HG02943 (cell line): ENCODE results near the gene CLCN7.
"Not testable (repeated sequence)": the region's sequence is repeated elsewhere in the genome, so short reads cannot be mapped to it uniquely, and the experiment has no call there.

Experiments
- ATAC-seq: cut with Tn5 transposase; IDR thresholded peaks from one replicate; pipeline ENCODE4 v1.9.1; 2021; ENCODE audit warnings: mild to moderate bottlenecking, low read depth, moderate library complexity; ENCODE audit not compliant: unreplicated experiment

Gene CLCN7

DNA sequence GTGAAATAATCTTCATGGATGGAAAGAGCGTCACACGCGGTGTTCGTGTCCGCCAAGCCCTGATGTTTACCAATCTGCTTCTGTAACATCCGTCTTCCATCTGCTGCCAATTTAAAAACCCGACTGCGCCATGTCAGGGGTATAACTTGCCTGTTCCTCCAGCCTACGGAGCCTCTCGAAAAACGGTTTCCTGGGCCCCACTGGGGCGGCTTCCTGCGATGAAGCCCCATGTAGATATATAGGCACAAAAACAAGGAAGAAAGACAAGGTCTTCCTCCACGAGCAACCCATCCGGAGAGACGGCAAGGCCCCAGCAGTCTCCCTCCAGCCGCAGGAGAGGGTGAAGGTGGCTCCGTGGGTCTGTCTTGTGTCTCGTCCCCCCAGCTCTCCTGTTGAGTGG is 13.8 kb upstream of the CLCN7 start, which contains the start of gene PTX4:
Gene PTX4 (minus strand): TSS at position 326 of the 400 bp plus-strand sequence. CDS start 35 bp downstream, at position 291.
- no peak for ATAC-seq

DNA sequence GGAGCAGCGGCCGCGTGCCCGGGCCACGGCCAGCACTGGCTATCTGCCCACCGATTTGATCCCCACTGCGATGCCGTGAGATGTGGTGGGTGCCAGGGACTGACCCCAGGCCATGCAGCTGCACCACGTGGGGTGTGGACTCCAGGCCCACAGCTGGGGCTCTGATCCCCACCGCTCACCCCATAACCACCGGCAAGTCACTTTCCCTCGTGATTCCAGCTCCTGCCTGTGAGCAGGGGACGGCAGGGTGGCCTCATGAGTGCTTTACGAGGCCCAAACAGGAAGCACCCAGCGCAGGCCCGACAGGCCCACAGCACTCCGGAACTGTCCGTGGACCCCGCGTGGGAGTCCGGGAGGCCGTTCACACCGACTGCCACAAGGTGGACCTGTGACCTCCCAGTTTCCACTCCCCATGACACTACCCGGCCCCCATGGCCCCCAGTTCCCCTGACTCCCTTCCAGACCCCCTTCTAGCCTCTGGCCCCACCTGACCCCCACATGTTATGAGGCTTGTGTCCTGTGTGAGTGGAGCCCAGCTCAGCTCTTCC is 13.3 kb upstream of the CLCN7 start:
- no peak for ATAC-seq

DNA sequence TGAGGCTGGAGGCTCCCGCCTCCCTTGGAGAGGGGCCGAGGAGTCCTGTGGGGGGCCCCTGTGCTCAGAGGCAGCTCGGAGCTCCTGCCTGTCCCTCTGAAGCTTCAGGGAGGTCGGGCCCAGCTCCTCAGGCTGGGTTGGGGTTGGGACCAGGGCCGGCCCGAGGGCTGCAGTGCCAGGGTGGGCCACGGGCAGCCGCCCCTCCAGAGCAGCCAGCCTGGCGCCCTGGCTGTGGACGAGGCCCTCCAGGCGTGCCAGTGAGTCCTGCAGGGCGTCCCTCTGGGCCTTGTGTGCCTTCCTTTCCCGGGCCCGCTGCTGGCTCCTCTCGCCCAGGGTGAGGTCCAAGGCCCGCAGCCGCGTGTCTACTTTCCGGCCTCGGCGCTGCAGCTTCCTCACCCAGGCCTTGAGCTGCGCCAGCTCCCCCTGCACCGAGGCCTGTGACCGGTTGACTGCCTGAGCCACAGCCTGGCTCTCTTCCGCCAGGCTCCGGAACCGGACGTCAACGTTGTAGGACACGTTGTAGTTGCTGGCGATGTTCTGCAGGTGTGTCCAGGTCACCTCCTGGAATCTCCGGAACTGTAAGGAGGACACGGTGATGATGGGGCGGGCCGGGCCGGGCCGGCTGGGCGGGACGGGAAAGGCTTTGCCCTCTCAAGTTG is 12.7 kb upstream of the CLCN7 start:
- ATAC-seq: no peak

DNA sequence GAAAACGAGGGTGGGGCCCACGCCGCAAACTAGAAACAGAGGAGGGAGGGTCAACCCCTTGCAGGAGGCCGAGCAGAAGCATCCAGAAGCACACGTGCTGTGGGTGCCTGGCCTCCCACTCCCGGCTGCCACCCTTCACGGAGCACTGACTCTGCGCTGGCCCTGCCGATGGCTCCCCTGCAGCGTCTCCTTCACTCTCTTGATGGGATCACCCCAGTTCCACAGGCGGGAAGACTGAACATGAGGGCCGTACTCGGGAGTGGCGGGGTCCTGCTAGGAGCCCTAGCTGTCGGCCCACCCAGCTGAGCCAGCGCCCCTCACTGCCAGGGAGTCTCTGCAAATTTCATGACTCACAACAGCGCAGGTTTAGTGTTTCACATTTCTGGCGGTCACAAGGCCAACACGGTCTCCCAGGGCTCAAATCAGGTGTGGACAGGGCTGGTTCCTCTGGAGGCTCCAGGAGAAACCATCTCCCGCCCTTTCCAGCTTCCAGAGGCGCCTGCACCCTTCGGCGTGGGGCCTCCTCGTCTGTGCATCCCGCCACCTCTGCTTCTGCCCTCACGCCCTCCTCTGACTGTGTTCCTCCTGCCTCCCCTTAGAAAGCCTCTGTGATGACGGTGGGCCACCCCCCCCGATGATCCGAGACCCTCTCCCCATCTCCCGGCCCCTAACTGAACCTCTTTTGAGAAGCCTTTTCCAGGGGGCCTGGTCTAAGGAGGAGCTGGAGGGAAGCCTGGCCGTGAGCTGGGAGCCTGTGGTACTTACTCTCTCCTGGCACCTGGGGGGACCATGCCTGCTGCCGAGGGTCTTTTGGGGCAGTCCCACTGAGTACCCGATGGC is 11.9 kb upstream of the CLCN7 start:
- no peak for ATAC-seq

DNA sequence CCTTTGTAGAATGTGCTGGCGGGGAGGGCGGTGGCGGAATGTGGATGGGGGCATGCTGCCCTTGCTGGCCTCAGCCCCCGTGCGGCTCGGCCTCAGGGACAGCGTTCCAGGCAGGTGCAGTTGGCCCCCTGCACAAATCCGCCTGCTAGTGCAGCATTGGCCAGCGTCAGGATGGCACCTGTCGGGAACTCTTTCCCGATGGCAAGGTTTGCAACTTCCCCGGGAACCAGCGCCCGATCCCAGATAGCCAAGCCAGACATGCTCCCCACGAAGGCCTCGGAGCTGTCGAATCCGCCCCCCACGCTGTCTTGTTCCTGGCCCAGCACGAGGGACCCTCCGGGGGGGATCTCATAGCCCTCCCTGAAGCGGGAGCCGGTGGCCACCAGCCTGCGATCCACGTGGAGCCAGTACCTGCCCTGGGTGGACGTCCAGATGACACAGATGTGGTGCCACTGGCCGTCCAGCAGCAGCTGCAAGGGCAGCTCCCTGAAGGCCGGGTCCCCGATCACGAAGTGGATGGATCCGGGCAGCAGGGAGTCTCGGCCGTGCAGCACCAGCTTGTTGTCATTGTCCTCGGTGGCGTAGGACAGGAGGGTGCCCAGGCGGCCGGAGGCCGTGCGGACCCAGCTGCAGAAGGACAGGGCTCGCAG is 11.1 kb upstream of the CLCN7 start:
- no peak for ATAC-seq

DNA sequence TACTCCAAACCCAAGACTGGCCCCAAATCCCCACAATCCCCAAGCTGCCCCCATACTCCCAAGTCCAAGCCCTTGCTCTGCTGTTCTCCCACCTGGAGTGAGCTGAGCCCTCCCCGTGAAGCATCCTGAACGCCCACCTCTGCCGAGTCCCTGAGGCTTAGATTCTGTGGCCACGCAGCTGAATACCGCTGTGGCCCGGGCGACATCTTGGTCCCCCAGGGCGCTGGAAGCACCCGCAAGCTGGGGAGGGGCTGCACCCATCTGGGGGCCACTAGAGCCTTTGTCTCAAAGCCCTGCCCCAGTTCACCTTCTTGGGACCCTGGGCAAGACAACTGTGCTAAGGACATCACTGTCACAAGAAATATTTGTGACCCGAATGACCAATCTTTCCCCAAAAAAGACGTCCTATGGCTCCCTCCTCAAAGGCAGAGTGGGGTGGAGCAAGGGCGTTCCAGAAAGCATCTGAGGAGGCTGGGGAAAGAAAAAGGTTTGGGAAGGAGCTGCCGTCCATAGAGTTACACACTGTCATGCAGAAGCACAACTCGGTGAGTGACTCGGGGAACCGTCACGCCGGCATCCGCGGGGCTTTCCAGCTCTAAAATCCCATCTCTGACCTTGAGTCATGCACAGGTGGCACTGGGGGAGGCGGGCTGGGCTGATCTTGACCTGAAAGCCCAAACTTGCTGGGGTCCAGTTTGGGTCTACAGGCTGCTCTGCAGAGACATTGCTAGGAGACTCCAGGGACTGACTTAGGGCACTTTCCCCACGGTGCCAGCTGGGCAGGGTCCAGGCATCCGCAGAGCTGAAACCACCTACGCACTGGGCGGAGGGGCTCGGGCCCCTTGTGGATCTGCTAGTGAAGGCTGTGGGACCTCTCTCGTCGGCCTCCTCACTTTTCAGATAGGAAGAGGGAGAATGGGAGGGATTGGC is 7.3 kb upstream of the CLCN7 start:
- ATAC-seq: no peak

DNA sequence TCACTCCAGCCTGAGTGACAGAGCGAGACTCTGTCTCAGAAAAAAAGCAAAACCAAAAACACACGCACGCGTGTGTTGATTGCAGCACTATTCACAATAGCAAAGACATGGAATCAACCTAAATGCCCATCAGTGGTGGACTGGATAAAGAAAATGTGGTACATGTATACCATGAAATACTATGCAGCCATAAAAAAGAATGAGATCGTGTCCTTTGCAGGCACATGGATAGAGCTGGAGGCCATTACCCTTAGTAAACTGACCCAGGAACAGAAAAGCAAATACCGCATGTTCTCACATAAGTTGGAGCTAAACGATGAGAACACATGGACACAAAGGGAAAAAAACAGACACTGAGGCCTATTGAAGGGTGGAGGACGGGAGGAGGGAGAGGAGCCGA is 4.1 kb upstream of the CLCN7 start:
- ATAC-seq: not testable (repeated sequence)

DNA sequence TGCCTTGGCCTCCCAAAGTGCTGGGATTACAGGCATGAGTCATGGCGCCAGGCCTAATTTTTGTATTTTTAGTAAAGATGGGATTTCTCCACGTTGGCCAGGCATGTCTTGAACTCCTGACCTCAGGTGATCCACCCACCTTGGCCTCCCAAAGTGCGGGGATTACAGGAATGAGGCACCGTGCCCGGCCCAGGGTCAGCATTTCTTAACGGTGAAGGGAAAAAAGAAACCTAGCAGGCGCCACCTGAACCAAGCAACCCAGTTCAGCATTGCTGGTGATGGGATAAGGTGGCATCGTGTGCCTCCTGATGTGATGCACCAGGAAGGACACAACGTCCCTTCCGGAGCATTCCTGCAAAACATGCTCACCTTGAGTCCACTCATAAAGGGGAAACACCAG is 2.2 kb upstream of the CLCN7 start:
- no peak for ATAC-seq

DNA sequence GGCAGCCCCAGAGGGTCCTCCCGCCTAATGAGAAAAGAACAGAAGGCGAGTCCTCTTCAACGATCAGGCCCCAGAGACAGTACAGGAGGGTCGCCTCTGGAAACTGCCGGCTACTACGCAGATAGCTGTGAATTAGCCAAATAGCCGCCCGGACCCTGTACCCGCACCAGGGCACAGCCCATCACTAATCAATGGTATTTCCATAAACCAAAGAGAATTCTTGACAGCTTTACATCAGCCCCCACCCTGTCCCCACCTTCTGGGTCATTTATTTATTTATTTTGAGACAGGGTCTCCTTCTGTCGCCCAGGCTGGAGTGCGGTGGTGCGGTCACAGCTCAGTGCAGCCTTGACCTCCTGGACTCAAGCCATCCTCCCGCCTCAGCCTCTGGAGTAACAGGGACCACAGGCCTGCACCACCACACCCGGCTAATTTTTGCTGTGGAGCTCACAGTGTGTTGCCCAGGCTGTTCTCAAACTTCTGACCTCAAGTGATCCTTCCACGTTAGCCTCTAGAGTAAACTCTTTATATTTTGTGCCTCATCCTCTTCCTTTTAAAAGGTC is 805 bp upstream of the CLCN7 start:
- ATAC-seq: no peak

DNA sequence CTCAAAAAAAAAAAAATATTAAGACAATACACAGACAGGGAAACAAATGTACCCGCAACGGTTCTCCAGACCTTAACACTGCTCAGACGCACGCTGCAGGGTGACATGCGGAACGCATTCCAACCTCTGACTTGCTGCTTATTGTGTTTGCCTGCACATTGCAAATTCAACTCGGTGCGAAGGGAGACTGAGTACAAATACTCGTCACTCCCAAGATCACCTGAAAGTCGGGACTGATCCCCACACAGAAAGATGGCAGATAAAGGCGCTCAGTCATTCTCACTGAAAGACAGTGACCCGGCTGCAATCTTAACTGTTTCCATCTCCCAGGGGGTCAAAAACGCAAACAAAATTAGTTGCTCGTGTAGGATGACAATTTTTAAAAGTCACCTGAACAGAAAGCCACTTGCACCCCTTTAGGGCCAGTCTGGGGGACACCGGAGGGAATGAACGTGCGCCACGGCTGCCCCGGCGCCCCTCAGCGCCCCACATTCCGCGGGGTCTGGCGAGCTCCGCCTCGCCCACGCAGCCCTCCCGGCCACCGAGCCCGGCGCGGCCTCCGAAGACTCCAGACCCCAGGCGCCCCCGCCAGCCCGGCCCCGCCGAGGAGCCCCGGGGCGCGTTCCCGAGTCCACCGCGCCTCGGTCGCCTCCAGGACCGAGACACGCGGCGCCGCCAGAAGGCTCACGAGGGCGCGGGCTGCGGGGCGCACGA is 589 bp downstream of the CLCN7 start:
- ATAC-seq: no peak

DNA sequence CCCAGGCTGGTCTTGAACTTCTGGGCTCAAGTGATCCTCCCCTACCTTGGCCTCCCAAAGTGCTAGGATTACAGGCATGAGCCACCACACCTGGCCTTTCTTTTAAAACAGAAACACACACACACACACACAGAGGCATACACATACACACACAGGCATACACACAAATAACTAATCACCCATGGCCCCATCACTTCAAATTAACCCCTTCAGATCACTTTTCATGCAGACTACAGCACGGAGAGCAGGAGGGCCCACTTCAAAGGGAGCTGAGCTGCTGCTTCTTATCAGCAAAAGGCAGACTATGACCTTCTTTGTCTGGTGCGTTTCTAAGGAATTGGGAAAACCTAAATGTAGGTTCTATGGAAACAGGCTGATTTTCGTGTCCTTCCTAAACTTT is 1.9 kb downstream of the CLCN7 start:
- no peak for ATAC-seq

DNA sequence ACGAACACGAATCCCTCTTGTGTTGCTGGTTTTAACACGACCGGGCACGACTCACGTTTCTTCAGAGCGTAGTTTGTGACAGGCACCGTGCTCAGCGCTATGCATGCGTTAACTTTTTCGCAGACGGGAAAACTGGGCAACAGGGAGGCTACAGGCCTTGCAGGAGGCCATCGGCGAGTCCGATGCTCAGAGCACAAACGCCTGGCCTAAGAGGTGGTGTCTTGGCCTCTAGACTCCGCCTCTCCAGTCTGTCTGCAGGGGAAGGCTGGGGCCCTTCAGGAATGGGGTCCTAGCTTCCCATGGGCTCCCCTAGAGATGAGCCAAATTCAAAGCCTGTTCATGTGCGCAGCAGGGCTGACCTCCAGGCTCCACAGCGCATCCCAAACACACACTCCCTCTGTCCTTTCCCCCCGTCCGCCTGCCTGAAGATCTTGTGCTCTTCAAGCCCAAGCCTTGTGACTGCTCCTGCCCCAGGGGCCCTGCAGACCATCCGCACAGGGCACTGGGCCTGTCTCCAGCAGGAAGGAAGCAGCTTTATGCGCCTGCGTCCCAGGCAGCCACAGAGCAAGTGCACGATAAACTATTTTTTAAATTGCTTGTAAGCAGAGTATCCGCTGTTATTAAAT is 3.1 kb downstream of the CLCN7 start:
- no peak for ATAC-seq

DNA sequence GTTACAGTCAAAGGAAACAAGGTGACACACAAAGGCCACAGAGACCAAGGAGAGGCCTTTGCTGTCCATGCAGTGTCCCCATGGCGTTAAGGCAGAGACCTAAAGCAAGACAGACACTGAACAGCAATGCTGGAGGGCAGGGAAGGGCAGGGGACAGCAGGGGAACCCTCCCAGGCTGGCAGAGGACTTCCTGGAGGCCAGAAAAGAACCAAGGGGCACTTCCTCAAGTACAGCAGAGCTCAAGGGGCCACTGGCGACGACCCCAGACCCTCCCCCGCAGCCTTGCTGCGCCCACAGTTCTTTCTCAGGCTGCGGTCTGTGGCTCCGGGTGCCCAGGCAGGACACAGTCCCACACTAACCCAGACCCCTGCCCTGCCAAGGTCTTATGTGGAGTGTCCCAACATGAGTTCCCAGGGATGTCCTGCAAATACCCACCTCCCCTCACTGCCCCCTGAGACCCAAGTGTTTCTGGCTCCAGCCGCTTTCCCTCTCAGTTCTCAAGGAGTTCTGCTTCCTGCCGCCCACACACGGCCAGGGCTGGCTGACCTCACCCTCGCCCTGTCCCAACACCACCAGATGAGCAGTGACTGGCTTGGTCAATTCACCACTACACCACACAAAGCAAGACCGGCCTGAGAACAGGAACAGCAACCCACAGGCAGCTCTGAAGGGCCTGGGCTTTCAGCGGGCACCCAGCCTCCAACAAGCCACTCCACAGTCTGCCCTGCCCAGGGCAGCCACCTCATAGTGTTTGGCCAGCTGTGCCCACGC is 4.2 kb downstream of the CLCN7 start:
- ATAC-seq: no peak

DNA sequence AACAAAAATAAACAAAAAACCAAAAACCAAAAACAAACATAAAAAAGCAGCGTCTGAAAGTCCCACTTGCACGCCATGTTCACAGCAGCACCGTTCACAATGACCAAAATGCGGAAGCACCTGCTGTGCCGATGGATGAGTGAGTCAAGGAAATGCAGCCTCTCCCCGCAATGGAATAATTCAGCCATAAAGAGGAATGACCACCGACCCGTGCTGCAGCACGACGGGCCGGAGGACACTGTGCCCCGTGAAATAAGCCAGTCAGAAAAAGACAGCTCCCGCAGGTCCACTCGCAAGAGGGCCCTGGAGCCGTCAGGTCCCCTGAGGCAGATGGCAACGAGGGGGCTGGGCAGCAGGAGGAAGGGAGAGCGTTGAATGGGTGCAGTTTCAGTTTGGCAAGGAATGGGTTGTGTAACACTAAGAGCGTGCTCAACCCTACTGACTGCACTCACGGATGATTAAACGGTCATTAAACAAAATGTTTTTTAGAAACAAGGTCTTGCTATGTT is 5.1 kb downstream of the CLCN7 start:
- ATAC-seq: no peak

DNA sequence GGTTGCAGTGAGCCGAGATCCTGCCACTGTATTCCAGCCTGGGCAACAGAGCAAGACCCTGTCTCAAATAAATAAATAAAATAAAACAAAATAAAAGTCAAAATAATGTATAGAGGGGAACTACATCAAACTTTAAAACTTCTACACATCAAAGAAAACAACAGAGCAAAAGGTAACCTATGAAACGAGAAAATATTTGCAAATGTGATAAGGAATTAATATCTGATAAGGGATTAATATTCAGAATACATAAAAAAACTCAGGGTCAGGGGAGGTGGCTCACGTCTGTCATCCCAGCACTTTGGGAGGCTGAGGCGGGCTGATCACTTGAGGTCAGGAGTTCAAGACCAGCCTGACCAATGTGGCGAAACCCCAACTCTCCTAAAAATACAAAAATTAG is 5.7 kb downstream of the CLCN7 start:
- not testable (repeated sequence) for ATAC-seq

DNA sequence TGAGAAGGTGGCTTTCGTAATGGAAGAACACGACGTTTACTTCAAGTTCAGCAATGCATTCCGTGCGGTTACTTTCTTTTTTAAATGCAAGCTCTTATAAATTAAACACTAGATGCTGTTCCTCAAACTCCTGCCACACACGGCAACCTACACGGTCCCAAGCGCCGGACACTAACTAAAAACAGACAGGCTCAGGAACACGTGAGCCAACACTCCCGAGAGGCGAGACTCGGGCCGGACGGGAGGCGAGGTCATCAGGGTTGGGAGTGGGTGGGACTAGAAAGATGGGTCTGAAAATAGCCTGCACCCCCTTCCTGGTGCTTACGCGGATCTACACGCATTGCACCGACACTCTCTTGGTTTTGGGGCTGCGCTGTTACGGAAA is 6.4 kb downstream of the CLCN7 start:
- ATAC-seq: no peak

DNA sequence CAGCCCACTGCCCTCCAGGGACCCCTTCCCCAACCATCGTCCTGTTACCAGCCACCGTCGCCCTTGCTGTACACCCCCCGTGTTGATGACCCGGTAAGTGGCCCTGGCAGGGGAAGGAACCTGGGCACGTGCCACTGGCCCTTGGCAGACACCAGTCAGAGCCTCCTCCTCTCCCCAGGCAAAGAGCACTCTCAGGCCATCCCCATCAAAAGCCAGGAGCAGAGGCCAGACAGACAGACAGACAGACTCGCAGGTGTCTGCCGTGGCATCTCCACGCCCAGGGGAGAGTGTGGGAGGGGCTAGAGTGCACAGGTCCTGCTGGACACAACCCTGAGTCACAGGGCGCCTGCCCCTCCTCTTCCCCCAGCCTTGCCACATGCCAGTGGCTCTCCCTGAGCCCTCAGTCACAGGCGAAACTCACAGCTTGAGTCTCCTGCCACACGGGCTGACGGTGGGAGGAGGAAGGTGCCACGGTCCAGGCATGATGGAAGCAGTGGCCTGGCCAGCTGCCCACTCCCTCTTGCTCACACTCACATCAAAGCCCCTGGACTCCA is 7.8 kb downstream of the CLCN7 start:
- ATAC-seq: no peak

DNA sequence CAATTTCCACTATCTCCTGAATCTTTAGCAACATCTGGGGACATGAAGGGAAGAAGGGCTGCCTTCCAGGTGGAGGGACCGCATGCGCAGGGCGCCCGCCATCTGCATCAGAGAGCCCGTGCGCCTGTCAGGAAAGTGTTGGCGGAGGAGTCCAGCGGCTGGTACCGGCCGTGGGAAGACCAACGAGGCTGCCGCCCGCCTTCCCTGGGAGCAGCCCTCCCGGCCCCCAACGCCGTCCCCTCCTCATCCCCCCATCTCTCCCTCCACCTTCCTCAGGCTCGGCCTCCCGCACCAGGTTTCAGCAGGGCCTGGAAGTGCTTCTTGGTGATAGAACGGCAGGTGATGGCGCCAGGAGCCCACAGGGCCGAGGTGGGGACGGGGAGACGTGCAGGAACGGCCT is 8.8 kb downstream of the CLCN7 start:
- no peak for ATAC-seq
